OCI-LY7 (cell line): ENCODE results near the gene MYO18A. TPM values are rescaled to one million over a fixed set of nuclear protein-coding genes. Genes with fewer than 3 reads are reported as not detected.
A peak's percentile ranks its signal among the peaks of the same experiment; 100 is the strongest.

Experiments used
- BruUV-seq: library from RNA; stranded (reverse); fragments of 400-500 nt; replicated peaks from 2 replicates; lab custom pipeline; 2021; lab: Mats Ljungman, UMichigan
- CTCF ChIA-PET: fragments of 300-600 bp; sonication (Branson Sonifier 250); formaldehyde crosslinking; loops from one replicate; lab custom pipeline; 2022; ENCODE audit warnings: antibody characterized with exemption; ENCODE audit not compliant: unreplicated experiment; lab: Charles Lee
- POLR2A ChIA-PET: fragments of 300-600 bp; sonication (Branson Sonifier 250); formaldehyde crosslinking; loops from one replicate; lab custom pipeline; 2022; ENCODE audit warnings: antibody characterized with exemption; lab: Charles Lee
- DNase-seq: peaks from one replicate; pipeline ENCODE4 v3.0.0-alpha.2; 2015; ENCODE audit warnings: low spot score
- H2AFZ ChIP-seq: fragments of 200-600 bp; sonication (generic), shearing (Covaris generic); 2 replicates; pipeline ENCODE4 v1.6.1; 2014; ENCODE audit warnings: mild to moderate bottlenecking, antibody characterized with exemption, low read length, moderate library complexity
- H3K27ac ChIP-seq: fragments of 200-600 bp; sonication (generic); 2 replicates; pipeline ENCODE4 v1.5.1; 2014; ENCODE audit warnings: mixed run types, low read depth, mild to moderate bottlenecking, moderate library complexity, low read length, inconsistent platforms; ENCODE audit not compliant: poor library complexity, severe bottlenecking
- H3K36me3 ChIP-seq: fragments of 200-600 bp; sonication (generic); 2 replicates; pipeline ENCODE4 v1.6.1; 2014; ENCODE audit warnings: mild to moderate bottlenecking, antibody characterized with exemption, low read length, moderate library complexity, mixed read lengths; ENCODE audit not compliant: insufficient read depth
- H3K4me1 ChIP-seq: fragments of 200-600 bp; sonication (generic); 2 replicates; pipeline ENCODE4 v1.5.1; 2014; ENCODE audit warnings: mild to moderate bottlenecking, low read length; ENCODE audit not compliant: insufficient read depth, poor library complexity, severe bottlenecking
- H3K4me2 ChIP-seq: fragments of 200-600 bp; sonication (generic); 2 replicates; pipeline ENCODE4 v1.6.1; 2014; ENCODE audit warnings: mild to moderate bottlenecking, low read length
- H3K4me3 ChIP-seq: fragments of 200-600 bp; sonication (generic); 2 replicates; pipeline ENCODE4 v1.5.1; 2014; ENCODE audit warnings: mild to moderate bottlenecking, low read depth, low read length; ENCODE audit not compliant: poor library complexity, severe bottlenecking
- H3K79me2 ChIP-seq: fragments of 200-600 bp; sonication (generic); 2 replicates; pipeline ENCODE4 v1.6.1; 2016; ENCODE audit warnings: low read depth, mild to moderate bottlenecking, low read length, moderate library complexity, mixed read lengths; ENCODE audit not compliant: insufficient read depth
- H3K9me2 ChIP-seq: fragments of 200-600 bp; sonication (generic); 2 replicates; pipeline ENCODE4 v1.6.1; 2016; ENCODE audit warnings: mild to moderate bottlenecking, low read length, mixed read lengths; ENCODE audit not compliant: insufficient read depth
- H3K9me3 ChIP-seq: fragments of 200-600 bp; sonication (generic); 2 replicates; pipeline ENCODE4 v1.6.1; 2014; ENCODE audit warnings: mild to moderate bottlenecking, mixed run types, low read length, mixed read lengths
- H4K20me1 ChIP-seq: fragments of 200-600 bp; sonication (generic); 2 replicates; pipeline ENCODE4 v1.6.1; 2014; ENCODE audit warnings: mild to moderate bottlenecking, antibody characterized with exemption, low read length, moderate library complexity, mixed read lengths; ENCODE audit not compliant: insufficient read depth
- CTCF ChIP-seq: fragments of 200-600 bp; sonication (generic); conservative IDR thresholded peaks from 2 replicates; pipeline ENCODE4 v1.5.1; 2014; ENCODE audit warnings: mild to moderate bottlenecking, antibody characterized with exemption, low read length, moderate library complexity, mixed read lengths
- EZH2phosphoT487 ChIP-seq: fragments of 200-600 bp; sonication (generic); IDR thresholded peaks from 2 replicates; pipeline ENCODE4 v1.6.1; 2018; ENCODE audit warnings: low read depth, borderline replicate concordance, mild to moderate bottlenecking, mixed run types, antibody characterized with exemption, low read length, moderate library complexity, mixed read lengths
- intact Hi-C: fragments of 100-400 bp; cut with micrococcal nuclease; formaldehyde crosslinking; loops from one replicate; pipeline ENCODE4 v1.10.0; 2022; ENCODE audit not compliant: unreplicated experiment
- total RNA-seq, 2 experiments: library from RNA; depleted of rRNA in 1 of 2; stranded (reverse); fragments of >200 nt in 1 of 2; shearing (Covaris generic) in 1 of 2; gene quantifications; 2 replicates each; pipeline ENCODE4 v1.2.3, GENCODE V29; 2014 to 2022

MYO18A gene
- total RNA-seq, 2 experiments from 2014 or later = 124 to 128 TPM

DNA sequence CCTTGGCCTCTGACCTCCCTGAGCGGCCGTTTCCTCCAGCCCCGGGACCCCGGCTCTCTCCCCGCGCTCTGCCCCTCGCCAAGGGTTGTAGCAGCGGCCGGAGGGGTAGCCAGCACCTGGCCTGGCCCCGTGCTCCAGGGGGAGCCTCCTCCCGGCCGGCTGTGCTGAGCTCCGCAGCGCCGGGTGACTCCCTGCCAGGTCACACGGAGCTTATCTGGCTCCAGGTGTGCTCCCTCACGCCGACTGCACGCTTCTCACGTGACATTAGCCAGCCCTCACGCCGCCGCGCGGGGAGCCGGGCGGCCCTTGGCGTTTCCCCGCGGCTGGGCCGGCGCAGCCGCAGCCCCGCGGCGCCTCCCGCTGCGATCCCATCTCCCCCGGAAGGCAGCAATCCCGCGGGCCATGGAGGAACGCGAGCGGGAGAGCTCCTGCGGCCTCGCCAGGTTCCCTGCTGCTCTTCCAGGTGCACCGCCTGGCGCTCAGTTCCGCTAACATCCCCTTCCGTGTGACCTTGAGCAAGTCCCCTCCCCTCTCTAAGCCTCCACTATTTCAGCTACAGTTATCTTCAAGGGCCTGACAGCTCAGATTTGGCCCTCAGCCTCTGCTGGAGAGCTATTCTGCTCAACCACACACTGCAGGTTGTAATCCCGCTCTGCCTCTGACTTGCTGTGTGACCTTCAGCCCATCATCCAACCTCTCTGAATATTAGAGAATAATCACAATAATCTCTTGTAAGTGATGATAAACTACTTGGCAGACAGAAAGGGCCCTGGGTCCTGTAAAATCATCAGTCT is 3.4 kb downstream of the MYO18A start:
- no peak for TF ChIP-seq EZH2phosphoT487
- TF ChIP-seq CTCF = no peak
- no peaks in the 10 kb centered on the region for H4K20me1 ChIP-seq
- peak overlapping the region; percentile 70 for H3K4me3 ChIP-seq
- peaks cover 45% of the 10 kb centered on the region for H3K4me1 ChIP-seq
- CTCF ChIA-PET = interaction anchor here (0.5 to 1.3 kb wide), 7 partner anchors 10 to 37 kb away, joined by 3 to 11 read pairs (median 4); no protein-coding TSS in a partner anchor
- peak overlapping the region; percentile 84 for H2AFZ ChIP-seq
- no TSS peak for BruUV-seq
- H3K36me3 ChIP-seq = no peaks in the 10 kb centered on the region
- no peaks in the 10 kb centered on the region for H3K9me3 ChIP-seq
- POLR2A ChIA-PET = interaction anchor here (0.6 to 2.5 kb wide), 6 partner anchors 10 to 302 kb away, joined by 3 to 10 read pairs (median 6); no protein-coding TSS in a partner anchor
- peak overlapping the region; percentile 73 for H3K4me2 ChIP-seq
- DNase-seq = peak; percentile 78
- no peaks in the 10 kb centered on the region for H3K9me2 ChIP-seq
- no peaks in the 10 kb centered on the region; the same call in 1 of the 2 replicates for H3K79me2 ChIP-seq
- intact Hi-C loops = loop anchor here (1.0 kb wide), 1 partner anchor 27 kb away; no protein-coding TSS in a partner anchor
- H3K27ac ChIP-seq = peak overlapping the region; percentile 73

DNA sequence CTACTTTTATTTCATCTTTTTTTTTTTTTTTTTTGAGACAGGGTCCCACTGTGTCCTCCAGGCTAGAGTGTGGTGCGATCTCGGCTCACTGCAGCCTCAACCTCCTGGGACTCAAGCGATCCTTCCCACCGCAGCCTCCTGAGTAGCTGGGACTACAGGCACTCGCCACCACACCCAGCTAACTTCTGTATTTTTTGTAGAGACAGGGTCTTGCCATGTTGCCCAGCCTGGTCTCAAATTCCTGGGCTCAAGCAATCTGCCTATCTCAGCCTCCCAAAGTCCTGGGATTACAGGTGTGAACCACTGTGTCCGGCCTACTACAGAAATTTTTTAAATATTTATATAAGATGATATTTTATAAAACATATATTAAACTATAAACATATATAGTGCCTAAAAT is 4.8 kb downstream of the MYO18A start:
- Histone ChIP-seq H2AFZ (no peak overlapping the region), H3K36me3 (no peaks in the 10 kb centered on the region), H3K4me3 (no peak overlapping the region), H3K4me1 (peaks cover 40% of the 10 kb centered on the region), H3K9me3 (no peaks in the 10 kb centered on the region), H4K20me1 (no peaks in the 10 kb centered on the region), H3K79me2 (no peaks in the 10 kb centered on the region; the same call in 1 of the 2 replicates), H3K27ac (no peak overlapping the region), H3K9me2 (no peaks in the 10 kb centered on the region), H3K4me2 (no peak overlapping the region)
- ChIA-PET POLR2A (interaction anchor here (0.9 to 2.5 kb wide), 2 partner anchors 14 to 20 kb away, joined by 5 to 10 read pairs; no protein-coding TSS in a partner anchor), CTCF (interaction anchor here (0.7 kb wide), 1 partner anchor 35 kb away, joined by 6 read pairs; no protein-coding TSS in a partner anchor)
- TF ChIP-seq EZH2phosphoT487 (no peak), CTCF (no peak)
- no peak for DNase-seq
- BruUV-seq = no TSS peak
- intact Hi-C loops = no loop called here

DNA sequence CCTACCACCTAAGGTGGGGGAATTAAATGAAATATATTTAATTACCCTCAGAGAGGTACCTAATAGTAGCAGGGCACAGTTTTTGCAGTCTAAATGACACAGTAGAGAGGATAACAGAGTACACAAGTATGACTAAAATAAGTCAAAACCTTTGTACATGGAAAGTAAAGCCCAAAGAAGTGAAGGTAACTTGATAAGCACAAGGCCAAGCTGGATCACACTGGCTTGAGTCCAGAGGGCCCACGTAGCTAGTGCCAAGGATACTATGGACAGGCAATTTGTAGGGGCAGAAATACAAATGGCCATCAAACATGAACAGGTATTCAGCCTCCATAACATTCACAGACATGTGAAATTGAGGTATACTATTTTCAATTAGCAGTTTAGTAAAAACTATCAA is 7.6 kb downstream of the MYO18A start:
- H3K4me3 ChIP-seq = no peak overlapping the region
- POLR2A ChIA-PET = no interaction called here
- H3K79me2 ChIP-seq = no peaks in the 10 kb centered on the region; the same call in 1 of the 2 replicates
- CTCF ChIA-PET = no interaction called here
- peaks cover 17% of the 10 kb centered on the region for H3K4me1 ChIP-seq
- no peaks in the 10 kb centered on the region for H3K9me2 ChIP-seq
- intact Hi-C loops = no loop called here
- no peak overlapping the region for H2AFZ ChIP-seq
- H3K9me3 ChIP-seq = no peaks in the 10 kb centered on the region
- no peak overlapping the region for H3K4me2 ChIP-seq
- DNase-seq = no peak
- H3K36me3 ChIP-seq = no peaks in the 10 kb centered on the region
- H3K27ac ChIP-seq = no peak overlapping the region
- TF ChIP-seq CTCF = no peak
- no peak for TF ChIP-seq EZH2phosphoT487
- BruUV-seq = no TSS peak
- no peaks in the 10 kb centered on the region for H4K20me1 ChIP-seq
